ENCODE results near the gene SMYD3.
A peak's percentile ranks its signal among the peaks of the same experiment; 100 is the strongest.

Gene SMYD3

GRCh38 chr1:246064891-246065290, 442.2 kb downstream of the SMYD3 start:
- Histone ChIP-seq H3K9me3 (ENCODE audit: insufficient read depth, low read depth, low read length) (no peaks in the 10 kb centered on the region), H3K27me3 (ENCODE audit: insufficient read depth, low read length, poor library complexity, severe bottlenecking) (no peaks in the 10 kb centered on the region), H3K9ac (ENCODE audit: low read depth, low read length, poor library complexity, severe bottlenecking) (no peak overlapping the region), H2AFZ (ENCODE audit: low read length) (no peak overlapping the region), H3K4me3 (ENCODE audit: low read length, poor library complexity, severe bottlenecking) (no peak overlapping the region), H3K36me3 (ENCODE audit: insufficient read depth, low read length) (no peaks in the 10 kb centered on the region), H4K20me1 (ENCODE audit: insufficient read depth, low read length, poor library complexity, severe bottlenecking) (no peaks in the 10 kb centered on the region), H3K4me1 (ENCODE audit: insufficient read depth, low read length, poor library complexity, severe bottlenecking) (peaks cover 55% of the 10 kb centered on the region), H3K79me2 (ENCODE audit: insufficient read depth, low read length) (no peaks in the 10 kb centered on the region), H3K9me2 (replicated peaks; ENCODE audit: low read depth, low read length) (no peaks in the 10 kb centered on the region), H3F3A (ENCODE audit: low read depth) (peaks cover 9% of the 10 kb centered on the region), H3K4me2 (ENCODE audit: low read depth, low read length, poor library complexity, severe bottlenecking) (no peak overlapping the region)
- TF ChIP-seq EZH2phosphoT487 (IDR thresholded peaks at IDR 0.05; ENCODE audit: borderline replicate concordance), result no peak
- no peak for TF ChIP-seq CTCF (conservative IDR thresholded peaks at IDR 0.05; ENCODE audit: low read length)

GRCh38 chr1:246063013-246063616, 444.0 kb downstream of the SMYD3 start:
- Histone ChIP-seq H3K4me1 (ENCODE audit: insufficient read depth, low read length, poor library complexity, severe bottlenecking) (peaks cover 48% of the 10 kb centered on the region), H3K9me3 (ENCODE audit: insufficient read depth, low read depth, low read length) (no peaks in the 10 kb centered on the region), H3K4me2 (ENCODE audit: low read depth, low read length, poor library complexity, severe bottlenecking) (no peak overlapping the region), H3K9ac (ENCODE audit: low read depth, low read length, poor library complexity, severe bottlenecking) (no peak overlapping the region), H3F3A (ENCODE audit: low read depth) (peaks cover 13% of the 10 kb centered on the region), H3K4me3 (ENCODE audit: low read length, poor library complexity, severe bottlenecking) (no peak overlapping the region), H4K20me1 (ENCODE audit: insufficient read depth, low read length, poor library complexity, severe bottlenecking) (no peaks in the 10 kb centered on the region), H3K79me2 (ENCODE audit: insufficient read depth, low read length) (no peaks in the 10 kb centered on the region), H2AFZ (ENCODE audit: low read length) (no peak overlapping the region), H3K27me3 (ENCODE audit: insufficient read depth, low read length, poor library complexity, severe bottlenecking) (no peaks in the 10 kb centered on the region), H3K9me2 (replicated peaks; ENCODE audit: low read depth, low read length) (no peaks in the 10 kb centered on the region), H3K36me3 (ENCODE audit: insufficient read depth, low read length) (no peaks in the 10 kb centered on the region)
- no peak for TF ChIP-seq CTCF (conservative IDR thresholded peaks at IDR 0.05; ENCODE audit: low read length)
- no peak for TF ChIP-seq EZH2phosphoT487 (IDR thresholded peaks at IDR 0.05; ENCODE audit: borderline replicate concordance)

- 0 out of 2 replicates have a peak, but pooled peaks cover 3% of the 10 kb centered on the region for H3K9me3 ChIP-seq (ENCODE audit: insufficient read depth, low read depth, low read length)
- H3K4me2 ChIP-seq (ENCODE audit: low read depth, low read length, poor library complexity, severe bottlenecking), result peak overlapping the region; percentile 46
- H3K36me3 ChIP-seq (ENCODE audit: insufficient read depth, low read length), result no peaks in the 10 kb centered on the region; the same call in 1 of the 2 replicates
Measured at GRCh38 chr1:246058466-246058865, 448.6 kb downstream of the SMYD3 start.

More at GRCh38 chr1:246058466-246058865, 448.6 kb downstream of the SMYD3 start:
- no peak overlapping the region for H3K9ac ChIP-seq (ENCODE audit: low read depth, low read length, poor library complexity, severe bottlenecking)
- TF ChIP-seq EZH2phosphoT487 (IDR thresholded peaks at IDR 0.05; ENCODE audit: borderline replicate concordance) (no peak), CTCF (conservative IDR thresholded peaks at IDR 0.05; ENCODE audit: low read length) (no peak)
- no peaks in the 10 kb centered on the region for H4K20me1 ChIP-seq (ENCODE audit: insufficient read depth, low read length, poor library complexity, severe bottlenecking)
- H3K27me3 ChIP-seq (ENCODE audit: insufficient read depth, low read length, poor library complexity, severe bottlenecking), result no peaks in the 10 kb centered on the region
- peaks cover 32% of the 10 kb centered on the region for H3K4me1 ChIP-seq (ENCODE audit: insufficient read depth, low read length, poor library complexity, severe bottlenecking)
- no peaks in the 10 kb centered on the region for H3K9me2 ChIP-seq (replicated peaks; ENCODE audit: low read depth, low read length)
- no peak overlapping the region for H2AFZ ChIP-seq (ENCODE audit: low read length)
- peaks cover 4% of the 10 kb centered on the region for H3F3A ChIP-seq (ENCODE audit: low read depth)
- peak overlapping the region; percentile 33 for H3K4me3 ChIP-seq (ENCODE audit: low read length, poor library complexity, severe bottlenecking)
- H3K79me2 ChIP-seq (ENCODE audit: insufficient read depth, low read length), result no peaks in the 10 kb centered on the region

Data from Loucy (cell line).